ENCODE results near the gene NDUFV1. TPM values are rescaled to one million over a fixed set of nuclear protein-coding genes. Genes with fewer than 3 reads are reported as not detected.
"Not testable (repeated sequence)": the region's sequence is repeated elsewhere in the genome, so short reads cannot be mapped to it uniquely, and the experiment has no call there.

Gene NDUFV1
- total and polyA plus RNA-seq, 4 donors = 144 to 292 (median 231) TPM

- no peak for DNase-seq (ENCODE audit: low read depth in 4 of 6, low spot score in 6 of 6)
- Histone ChIP-seq H3K27me3 (ENCODE audit: control insufficient read depth, insufficient read depth, low read length) (no peaks in the 10 kb centered on the region), H3K27ac (ENCODE audit: low read depth, low read length) (no peak overlapping the region), H3K9me3 (ENCODE audit: control insufficient read depth, insufficient read depth, low read length) (no peaks in the 10 kb centered on the region), H3K36me3 (ENCODE audit: control insufficient read depth, insufficient read depth, low read length) (no peaks in the 10 kb centered on the region), H3K4me1 (ENCODE audit: control insufficient read depth, insufficient read depth, low read length) (peaks cover 14% of the 10 kb centered on the region), H3K4me3 (ENCODE audit: low read depth, low read length) (no peak overlapping the region)
- WGBS (ENCODE audit: insufficient coverage) = no CpG with 5 or more reads among the region's 6 CpGs
Measured at GRCh38 chr11:67636962-67637361, 30.2 kb downstream of the NDUFV1 start.

- H3K27ac ChIP-seq (ENCODE audit: low read depth, low read length); H3K9me3 ChIP-seq (ENCODE audit: control insufficient read depth, insufficient read depth, low read length); H3K27me3 ChIP-seq (ENCODE audit: control insufficient read depth, insufficient read depth, low read length); DNase-seq (ENCODE audit: low read depth in 4 of 6, low spot score in 6 of 6); H3K36me3 ChIP-seq (ENCODE audit: control insufficient read depth, insufficient read depth, low read length); H3K4me3 ChIP-seq (ENCODE audit: low read depth, low read length): not testable (repeated sequence)
- WGBS (ENCODE audit: insufficient coverage) = no CpG with 5 or more reads among the region's 3 CpGs
- H3K4me1 ChIP-seq (ENCODE audit: control insufficient read depth, insufficient read depth, low read length) = peaks cover 14% of the 10 kb centered on the region
Measured at GRCh38 chr11:67637441-67637840, 30.7 kb downstream of the NDUFV1 start.

GRCh38 chr11:67638535-67639437, 32.0 kb downstream of the NDUFV1 start:
- no peak overlapping the region for H3K4me3 ChIP-seq (ENCODE audit: low read depth, low read length)
- WGBS (ENCODE audit: insufficient coverage) = 93% methylated on average over 24 of the region's 24 CpGs
- peaks cover 14% of the 10 kb centered on the region for H3K4me1 ChIP-seq (ENCODE audit: control insufficient read depth, insufficient read depth, low read length)
- H3K27ac ChIP-seq (ENCODE audit: low read depth, low read length) = no peak overlapping the region
- H3K9me3 ChIP-seq (ENCODE audit: control insufficient read depth, insufficient read depth, low read length) = no peaks in the 10 kb centered on the region
- H3K36me3 ChIP-seq (ENCODE audit: control insufficient read depth, insufficient read depth, low read length) = no peaks in the 10 kb centered on the region
- DNase-seq (ENCODE audit: low read depth in 4 of 6, low spot score in 6 of 6) = no peak
- no peaks in the 10 kb centered on the region for H3K27me3 ChIP-seq (ENCODE audit: control insufficient read depth, insufficient read depth, low read length)

- H3K27me3 ChIP-seq (ENCODE audit: control insufficient read depth, insufficient read depth, low read length) = no peaks in the 10 kb centered on the region
- WGBS (ENCODE audit: insufficient coverage) = 89% methylated on average over 13 of the region's 18 CpGs
- no peak for DNase-seq (ENCODE audit: low read depth in 4 of 6, low spot score in 6 of 6)
- H3K36me3 ChIP-seq (ENCODE audit: control insufficient read depth, insufficient read depth, low read length) = no peaks in the 10 kb centered on the region
- H3K4me1 ChIP-seq (ENCODE audit: control insufficient read depth, insufficient read depth, low read length) = peaks cover 14% of the 10 kb centered on the region
- no peak within 1 kb of the TSS for H3K4me3 ChIP-seq (ENCODE audit: low read depth, low read length)
- no peak within 1 kb of the TSS for H3K27ac ChIP-seq (ENCODE audit: low read depth, low read length)
- no peaks in the 10 kb centered on the region for H3K9me3 ChIP-seq (ENCODE audit: control insufficient read depth, insufficient read depth, low read length)
Measured at GRCh38 chr11:67639438-67639859, 32.7 kb downstream of the NDUFV1 start, which contains the start of gene TBX10. Gene TBX10, minus strand, starts transcription at chr11:67639763. Its CDS starts 291 bp downstream, at chr11:67639472.

- Histone ChIP-seq H3K27me3 (ENCODE audit: control insufficient read depth, insufficient read depth, low read length) (no peaks in the 10 kb centered on the region), H3K36me3 (ENCODE audit: control insufficient read depth, insufficient read depth, low read length) (no peaks in the 10 kb centered on the region), H3K9me3 (ENCODE audit: control insufficient read depth, insufficient read depth, low read length) (no peaks in the 10 kb centered on the region), H3K27ac (ENCODE audit: low read depth, low read length) (no peak overlapping the region), H3K4me1 (ENCODE audit: control insufficient read depth, insufficient read depth, low read length) (peaks cover 14% of the 10 kb centered on the region), H3K4me3 (ENCODE audit: low read depth, low read length) (no peak overlapping the region)
- WGBS (ENCODE audit: insufficient coverage) = 42% methylated on average over 21 of the region's 23 CpGs
- peak in 3 of 6 donors; percentile 5 to 70 (median 66) for DNase-seq (ENCODE audit: low read depth in 4 of 6, low spot score in 6 of 6)
Measured at GRCh38 chr11:67640021-67640757, 33.5 kb downstream of the NDUFV1 start.

- H3K27ac ChIP-seq (ENCODE audit: low read depth, low read length) = no peak overlapping the region
- no peaks in the 10 kb centered on the region for H3K9me3 ChIP-seq (ENCODE audit: control insufficient read depth, insufficient read depth, low read length)
- H3K27me3 ChIP-seq (ENCODE audit: control insufficient read depth, insufficient read depth, low read length) = no peaks in the 10 kb centered on the region
- peak in 1 of 6 donors; percentile 31 for DNase-seq (ENCODE audit: low read depth in 4 of 6, low spot score in 6 of 6)
- H3K4me1 ChIP-seq (ENCODE audit: control insufficient read depth, insufficient read depth, low read length) = peaks cover 14% of the 10 kb centered on the region
- WGBS (ENCODE audit: insufficient coverage) = 53% methylated on average over 11 of the region's 12 CpGs
- no peaks in the 10 kb centered on the region for H3K36me3 ChIP-seq (ENCODE audit: control insufficient read depth, insufficient read depth, low read length)
- H3K4me3 ChIP-seq (ENCODE audit: low read depth, low read length) = no peak overlapping the region
Measured at GRCh38 chr11:67640758-67641337, 34.1 kb downstream of the NDUFV1 start.

GRCh38 chr11:67641338-67642172, 34.8 kb downstream of the NDUFV1 start:
- DNase-seq (ENCODE audit: low read depth in 4 of 6, low spot score in 6 of 6) = no peak
- no peaks in the 10 kb centered on the region for H3K36me3 ChIP-seq (ENCODE audit: control insufficient read depth, insufficient read depth, low read length)

GRCh38 chr11:67642173-67643120, 35.7 kb downstream of the NDUFV1 start:
- Histone ChIP-seq H3K4me1 (ENCODE audit: control insufficient read depth, insufficient read depth, low read length) (peaks cover 14% of the 10 kb centered on the region), H3K9me3 (ENCODE audit: control insufficient read depth, insufficient read depth, low read length) (no peaks in the 10 kb centered on the region), H3K36me3 (ENCODE audit: control insufficient read depth, insufficient read depth, low read length) (no peaks in the 10 kb centered on the region), H3K4me3 (ENCODE audit: low read depth, low read length) (no peak overlapping the region), H3K27ac (ENCODE audit: low read depth, low read length) (no peak overlapping the region), H3K27me3 (ENCODE audit: control insufficient read depth, insufficient read depth, low read length) (no peaks in the 10 kb centered on the region)
- WGBS (ENCODE audit: insufficient coverage) = 92% methylated on average over 13 of the region's 15 CpGs
- no peak for DNase-seq (ENCODE audit: low read depth in 4 of 6, low spot score in 6 of 6)

More at GRCh38 chr11:67641338-67642172, 34.8 kb downstream of the NDUFV1 start:
- no peaks in the 10 kb centered on the region for H3K9me3 ChIP-seq (ENCODE audit: control insufficient read depth, insufficient read depth, low read length)
- WGBS (ENCODE audit: insufficient coverage) = 89% methylated on average over 20 of the region's 28 CpGs
- H3K27ac ChIP-seq (ENCODE audit: low read depth, low read length) = no peak overlapping the region
- no peaks in the 10 kb centered on the region for H3K27me3 ChIP-seq (ENCODE audit: control insufficient read depth, insufficient read depth, low read length)
- peaks cover 14% of the 10 kb centered on the region for H3K4me1 ChIP-seq (ENCODE audit: control insufficient read depth, insufficient read depth, low read length)
- H3K4me3 ChIP-seq (ENCODE audit: low read depth, low read length) = no peak overlapping the region
